ENCODE results near the gene AGBL1. TPM values are rescaled to one million over a fixed set of nuclear protein-coding genes. Genes with fewer than 3 reads are reported as not detected.

Gene AGBL1
- total RNA-seq, 1 experiment from 2014 or later = not detected

DNA sequence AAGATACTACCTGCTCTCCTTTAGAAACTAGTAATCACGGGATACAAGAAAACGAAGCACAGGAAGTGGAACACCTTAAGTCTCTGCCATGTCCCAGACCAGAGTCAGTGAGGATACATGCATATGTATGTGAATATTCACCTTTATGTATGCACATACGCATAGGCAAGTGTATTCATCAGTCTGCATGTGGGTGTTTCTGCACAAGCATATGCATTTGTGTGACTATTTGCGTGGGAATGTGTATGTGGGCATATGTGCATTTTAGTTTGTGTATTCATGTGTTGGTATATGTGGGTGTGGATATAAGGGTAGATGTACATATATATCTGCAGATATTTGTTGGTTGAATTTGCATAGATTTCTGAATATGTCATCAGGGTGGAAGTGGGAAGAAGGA is 889.7 kb downstream of the AGBL1 start:
- Histone ChIP-seq H3T11ph (ENCODE audit: low read length) (no peak overlapping the region), H2BK20ac (ENCODE audit: low read depth, low read length, poor library complexity, severe bottlenecking) (no peak overlapping the region), H4K8ac (replicated peaks; ENCODE audit: insufficient read length, low read depth, low read length) (no peak overlapping the region), H4K5ac (ENCODE audit: insufficient read length, low read depth, low read length) (no peak overlapping the region), H3K79me1 (ENCODE audit: insufficient read depth, low read depth, low read length, poor library complexity, severe bottlenecking) (no peaks in the 10 kb centered on the region), H2AK5ac (ENCODE audit: insufficient read length, low read length) (no peak overlapping the region), H2BK5ac (ENCODE audit: insufficient read length, low read length) (no peak overlapping the region), H2BK12ac (ENCODE audit: insufficient read length, low read depth, low read length) (no peak overlapping the region), H3K56ac (ENCODE audit: insufficient read length, low read depth, low read length) (no peak overlapping the region), H3K9me3 (ENCODE audit: control insufficient read depth, low read depth, low read length) (no peaks in the 10 kb centered on the region), H3K18ac (ENCODE audit: insufficient read length, low read depth, low read length) (no peak overlapping the region), H3K23ac (ENCODE audit: insufficient read length, low read depth, low read length) (no peak overlapping the region), H2BK15ac (ENCODE audit: low read depth, low read length) (no peak overlapping the region), H3K9ac (ENCODE audit: extremely low read depth, insufficient read length, low read length) (no peak overlapping the region), H2BK120ac (ENCODE audit: low read depth, low read length, poor library complexity, severe bottlenecking) (no peak overlapping the region), H3K4ac (ENCODE audit: low read depth, low read length) (no peak overlapping the region), H3K27ac (ENCODE audit: insufficient read length, low read depth, low read length) (no peak overlapping the region), H3K79me2 (ENCODE audit: insufficient read depth, low read length) (no peaks in the 10 kb centered on the region), H4K91ac (ENCODE audit: insufficient read length, low read depth, low read length) (no peak overlapping the region), H3K4me2 (ENCODE audit: insufficient read depth, insufficient read length, low read length) (no peak overlapping the region), H3K4me1 (ENCODE audit: insufficient read depth, low read length) (peaks cover 6% of the 10 kb centered on the region; the same call in 1 of the 2 replicates), H3K14ac (ENCODE audit: insufficient read depth, low read length) (no peak overlapping the region), H3K23me2 (ENCODE audit: insufficient read length, low read depth, low read length, poor library complexity, severe bottlenecking) (no peaks in the 10 kb centered on the region), H4K20me1 (ENCODE audit: control insufficient read depth, insufficient read depth, insufficient read length) (no peaks in the 10 kb centered on the region), H3K27me3 (ENCODE audit: insufficient read depth, low read length) (no peaks in the 10 kb centered on the region), H2AFZ (ENCODE audit: low read length) (no peak overlapping the region)
- TF ChIP-seq CTCF (conservative IDR thresholded peaks at IDR 0.05) = no peak
- H3K4me1 Mint-ChIP-seq = peaks cover 11 to 13% of the 10 kb centered on the region in 2 experiments
- H3K27ac Mint-ChIP-seq = no peak overlapping the region
- H3K9me3 Mint-ChIP-seq = peaks cover 3 to 6% of the 10 kb centered on the region in 2 experiments; a peak in 3 of 5 replicates
- H3K4me3 Mint-ChIP-seq = no peak overlapping the region; a peak in 1 of 5 replicates
- no peaks in the 10 kb centered on the region; a peak in 1 of 7 replicates for H3K36me3 Mint-ChIP-seq (ENCODE audit: insufficient read depth in 1 of 3, low read depth in 3 of 3)
- DNase-seq = no peak
- no peaks in the 10 kb centered on the region; the same call in 1 of the 2 replicates for H3K27me3 Mint-ChIP-seq (ENCODE audit: low read depth)
- WGBS (ENCODE audit: extremely low coverage, insufficient read length, low lambda C conversion rate) = no CpG with 5 or more reads among the region's 4 CpGs

Data from H9 (cell line).